Activated naive CD8-positive, alpha-beta T cell treated with anti-CD3 and anti-CD28 coated beads, Interleukin-2, amount 50 U/mL, for 24 hours (primary cell): ENCODE results near the gene UBQLN1.
A peak's percentile ranks its signal among the peaks of the same experiment; 100 is the strongest.
"Not testable (repeated sequence)": the region's sequence is repeated elsewhere in the genome, so short reads cannot be mapped to it uniquely, and the experiment has no call there.

Experiments used
- ATAC-seq: fragments of 150-1000 bp; cut with Tn5 transposase; one replicate; pipeline ENCODE4 v1.10.0; 2021
- DNase-seq: peaks from one replicate; pipeline ENCODE4 v3.0.0; 2021
- H3K27ac Mint-ChIP-seq: one replicate; pipeline ENCODE4 v1.8.0; 2021; ENCODE audit warnings: mild to moderate bottlenecking, mixed read lengths
- H3K27me3 Mint-ChIP-seq: one replicate; pipeline ENCODE4 v1.8.0; 2021; ENCODE audit warnings: mixed read lengths
- H3K36me3 Mint-ChIP-seq: one replicate; pipeline ENCODE4 v1.8.0; 2021; ENCODE audit warnings: low read depth, mixed read lengths
- H3K4me1 Mint-ChIP-seq: one replicate; pipeline ENCODE4 v1.8.0; 2021; ENCODE audit warnings: mixed read lengths
- H3K4me3 Mint-ChIP-seq: one replicate; pipeline ENCODE4 v1.8.0; 2021; ENCODE audit warnings: mild to moderate bottlenecking, moderate library complexity, mixed read lengths
- H3K9me3 Mint-ChIP-seq: one replicate; pipeline ENCODE4 v1.8.0; 2021; ENCODE audit warnings: mixed read lengths

The UBQLN1 gene

GRCh38 chr9:83707768-83708514 is at the start of gene UBQLN1:
Gene UBQLN1 (minus strand): TSS chr9:83707958. CDS start chr9:83707679, 279 bp downstream.
- peak within 1 kb of the TSS; percentile 90 for H3K4me3 Mint-ChIP-seq
- H3K9me3 Mint-ChIP-seq, result no peaks in the 10 kb centered on the region
- peak; percentile 76 for ATAC-seq
- peak within 1 kb of the TSS; percentile 100 for H3K27ac Mint-ChIP-seq
- peak; percentile 91 for DNase-seq
- H3K36me3 Mint-ChIP-seq, result peaks cover 26% of the 10 kb centered on the region
- peaks cover 50% of the 10 kb centered on the region for H3K4me1 Mint-ChIP-seq
- no peaks in the 10 kb centered on the region for H3K27me3 Mint-ChIP-seq

- no peak for ATAC-seq
- peaks cover 4% of the 10 kb centered on the region for H3K36me3 Mint-ChIP-seq
- no peaks in the 10 kb centered on the region for H3K27me3 Mint-ChIP-seq
- DNase-seq, result no peak
- no peak overlapping the region for H3K4me3 Mint-ChIP-seq
- H3K27ac Mint-ChIP-seq, result no peak overlapping the region
- no peaks in the 10 kb centered on the region for H3K9me3 Mint-ChIP-seq
- H3K4me1 Mint-ChIP-seq, result no peaks in the 10 kb centered on the region
These were observed 46.7 kb upstream of the UBQLN1 start for GRCh38 chr9:83754383-83754977.

- no peak for ATAC-seq
- Mint-ChIP-seq H3K27ac (no peak overlapping the region), H3K27me3 (no peaks in the 10 kb centered on the region), H3K9me3 (no peaks in the 10 kb centered on the region), H3K4me3 (no peak overlapping the region), H3K36me3 (peaks cover 6% of the 10 kb centered on the region), H3K4me1 (peaks cover 6% of the 10 kb centered on the region)
- DNase-seq, result no peak
These were observed 41.9 kb upstream of the UBQLN1 start for GRCh38 chr9:83749706-83750105.

- Mint-ChIP-seq H3K9me3 (no peaks in the 10 kb centered on the region), H3K27me3 (no peaks in the 10 kb centered on the region), H3K27ac (no peak overlapping the region), H3K36me3 (peaks cover 3% of the 10 kb centered on the region), H3K4me1 (peaks cover 6% of the 10 kb centered on the region), H3K4me3 (no peak overlapping the region)
- ATAC-seq, result no peak
- DNase-seq, result no peak
These were observed 36.4 kb upstream of the UBQLN1 start for GRCh38 chr9:83744206-83744605.

GRCh38 chr9:83733739-83734138 is 26.0 kb upstream of the UBQLN1 start:
- no peak for ATAC-seq
- Mint-ChIP-seq H3K27ac (no peak overlapping the region), H3K4me1 (peaks cover 12% of the 10 kb centered on the region), H3K9me3 (peaks cover 18% of the 10 kb centered on the region), H3K36me3 (peaks cover 14% of the 10 kb centered on the region), H3K4me3 (no peak overlapping the region), H3K27me3 (no peaks in the 10 kb centered on the region)
- DNase-seq, result no peak

- H3K27me3 Mint-ChIP-seq, H3K4me3 Mint-ChIP-seq, ATAC-seq: not testable (repeated sequence)
These were observed 21.0 kb upstream of the UBQLN1 start for GRCh38 chr9:83728591-83729368.

GRCh38 chr9:83724436-83724835 is 16.7 kb upstream of the UBQLN1 start:
- Mint-ChIP-seq H3K4me1 (no peaks in the 10 kb centered on the region), H3K27me3 (no peaks in the 10 kb centered on the region), H3K36me3 (no peaks in the 10 kb centered on the region), H3K9me3 (no peaks in the 10 kb centered on the region), H3K27ac (no peak overlapping the region), H3K4me3 (no peak overlapping the region)
- DNase-seq, result no peak
- no peak for ATAC-seq

More at GRCh38 chr9:83728591-83729368, 21.0 kb upstream of the UBQLN1 start:
- not testable (repeated sequence) for DNase-seq, H3K27ac Mint-ChIP-seq, H3K4me1 Mint-ChIP-seq, H3K9me3 Mint-ChIP-seq, H3K36me3 Mint-ChIP-seq

GRCh38 chr9:83722726-83723495 is 15.2 kb upstream of the UBQLN1 start:
- H3K4me3 Mint-ChIP-seq, result no peak overlapping the region
- H3K27ac Mint-ChIP-seq, result no peak overlapping the region
- ATAC-seq, result no peak

GRCh38 chr9:83721509-83721908 is 13.8 kb upstream of the UBQLN1 start:
- Mint-ChIP-seq H3K27ac (no peak overlapping the region), H3K36me3 (no peaks in the 10 kb centered on the region), H3K9me3 (no peaks in the 10 kb centered on the region), H3K4me3 (no peak overlapping the region), H3K27me3 (no peaks in the 10 kb centered on the region), H3K4me1 (no peaks in the 10 kb centered on the region)
- DNase-seq (no peak), ATAC-seq (no peak)

More at GRCh38 chr9:83722726-83723495, 15.2 kb upstream of the UBQLN1 start:
- no peaks in the 10 kb centered on the region for H3K9me3 Mint-ChIP-seq
- H3K4me1 Mint-ChIP-seq, result no peaks in the 10 kb centered on the region
- no peaks in the 10 kb centered on the region for H3K27me3 Mint-ChIP-seq
- no peak for DNase-seq
- no peaks in the 10 kb centered on the region for H3K36me3 Mint-ChIP-seq

- Mint-ChIP-seq H3K36me3 (no peaks in the 10 kb centered on the region), H3K4me3 (no peak overlapping the region), H3K27ac (no peak overlapping the region), H3K9me3 (no peaks in the 10 kb centered on the region), H3K4me1 (no peaks in the 10 kb centered on the region), H3K27me3 (no peaks in the 10 kb centered on the region)
- ATAC-seq, result no peak
- DNase-seq, result no peak
These were observed 8.0 kb upstream of the UBQLN1 start for GRCh38 chr9:83715794-83716193.

- H3K4me1 Mint-ChIP-seq, result no peaks in the 10 kb centered on the region
- no peak overlapping the region for H3K4me3 Mint-ChIP-seq
- DNase-seq (no peak), ATAC-seq (no peak)
- no peaks in the 10 kb centered on the region for H3K27me3 Mint-ChIP-seq
- H3K27ac Mint-ChIP-seq, result no peak overlapping the region
- H3K36me3 Mint-ChIP-seq, result no peaks in the 10 kb centered on the region
- H3K9me3 Mint-ChIP-seq, result no peaks in the 10 kb centered on the region
These were observed 7.5 kb upstream of the UBQLN1 start for GRCh38 chr9:83715221-83715620.

GRCh38 chr9:83714329-83714728 is 6.6 kb upstream of the UBQLN1 start:
- ATAC-seq (no peak), DNase-seq (no peak)
- H3K27me3 Mint-ChIP-seq, result no peaks in the 10 kb centered on the region
- H3K4me1 Mint-ChIP-seq, result peaks cover 2% of the 10 kb centered on the region
- H3K27ac Mint-ChIP-seq, result no peak overlapping the region
- no peak overlapping the region for H3K4me3 Mint-ChIP-seq
- no peaks in the 10 kb centered on the region for H3K9me3 Mint-ChIP-seq
- no peaks in the 10 kb centered on the region for H3K36me3 Mint-ChIP-seq

GRCh38 chr9:83708515-83709158 is 879 bp upstream of the UBQLN1 start:
- Mint-ChIP-seq H3K27ac (peak overlapping the region; percentile 100), H3K9me3 (no peaks in the 10 kb centered on the region), H3K4me3 (peak overlapping the region; percentile 90), H3K27me3 (no peaks in the 10 kb centered on the region), H3K36me3 (peaks cover 26% of the 10 kb centered on the region), H3K4me1 (peaks cover 43% of the 10 kb centered on the region)
- ATAC-seq, result peak; percentile 50
- peak; percentile 58 for DNase-seq

GRCh38 chr9:83707518-83707767 is 315 bp downstream of the UBQLN1 start:
- H3K27me3 Mint-ChIP-seq, result no peaks in the 10 kb centered on the region
- ATAC-seq (peak; percentile 76), DNase-seq (peak; percentile 81)
- peaks cover 55% of the 10 kb centered on the region for H3K4me1 Mint-ChIP-seq
- H3K4me3 Mint-ChIP-seq, result peak overlapping the region; percentile 90
- H3K36me3 Mint-ChIP-seq, result peaks cover 26% of the 10 kb centered on the region
- H3K9me3 Mint-ChIP-seq, result no peaks in the 10 kb centered on the region
- H3K27ac Mint-ChIP-seq, result peak overlapping the region; percentile 100
